Measurements from ENCODE around the gene XRN2. TPM values are rescaled to one million over a fixed set of nuclear protein-coding genes. Genes with fewer than 3 reads are reported as not detected.

XRN2 gene
- total RNA-seq, 4 donors from 2014 or later: 41.3 to 51.0 (median 46.4) TPM

GRCh38 chr20:21430020-21430419 is 126.9 kb downstream of the XRN2 start:
- H3K36me3 ChIP-seq: no peaks in the 10 kb centered on the region
- no peak for DNase-seq (ENCODE audit: low spot score in 2 of 2)
- H3K4me3 ChIP-seq: no peak overlapping the region
- TF ChIP-seq POLR2A (IDR thresholded peaks at IDR 0.05) (no peak), CTCF (IDR thresholded peaks at IDR 0.05) (no peak), POLR2AphosphoS5 (IDR thresholded peaks at IDR 0.05) (no peak), EP300 (IDR thresholded peaks at IDR 0.05) (no peak)
- no peaks in the 10 kb centered on the region for H3K9me3 ChIP-seq
- WGBS: 59% methylated on average over 3 of the region's 3 CpGs
- no peaks in the 10 kb centered on the region for H3K4me1 ChIP-seq
- H3K27ac ChIP-seq: no peak overlapping the region
- H3K27me3 ChIP-seq: peaks cover 4% of the 10 kb centered on the region

GRCh38 chr20:21432911-21433310 is 129.8 kb downstream of the XRN2 start:
- H3K27ac ChIP-seq: no peak overlapping the region
- 88% methylated on average over 4 of the region's 4 CpGs for whole genome bisulfite sequencing
- no peak for TF ChIP-seq POLR2A (IDR thresholded peaks at IDR 0.05)
- no peak for TF ChIP-seq POLR2AphosphoS5 (IDR thresholded peaks at IDR 0.05)
- TF ChIP-seq CTCF (IDR thresholded peaks at IDR 0.05): no peak
- no peak for TF ChIP-seq EP300 (IDR thresholded peaks at IDR 0.05)
- no peaks in the 10 kb centered on the region for H3K4me1 ChIP-seq
- no peaks in the 10 kb centered on the region for H3K36me3 ChIP-seq
- no peak for DNase-seq (ENCODE audit: low spot score in 2 of 2)
- no peak overlapping the region for H3K4me3 ChIP-seq
- no peaks in the 10 kb centered on the region for H3K9me3 ChIP-seq
- H3K27me3 ChIP-seq: peaks cover 9% of the 10 kb centered on the region

GRCh38 chr20:21433329-21433890 is 130.3 kb downstream of the XRN2 start:
- Histone ChIP-seq H3K27ac (no peak overlapping the region), H3K4me3 (no peak overlapping the region), H3K9me3 (no peaks in the 10 kb centered on the region), H3K27me3 (peaks cover 9% of the 10 kb centered on the region), H3K36me3 (no peaks in the 10 kb centered on the region), H3K4me1 (no peaks in the 10 kb centered on the region)
- TF ChIP-seq EP300 (IDR thresholded peaks at IDR 0.05) (no peak), POLR2A (IDR thresholded peaks at IDR 0.05) (no peak), CTCF (IDR thresholded peaks at IDR 0.05) (no peak)
- DNase-seq (ENCODE audit: low spot score in 2 of 2): no peak
- 90% methylated on average over 2 of the region's 2 CpGs for WGBS

- WGBS: 44% methylated on average over 3 of the region's 3 CpGs
- Histone ChIP-seq H3K27ac (no peak overlapping the region), H3K9me3 (no peaks in the 10 kb centered on the region), H3K4me3 (no peak overlapping the region), H3K27me3 (peaks cover 15% of the 10 kb centered on the region), H3K36me3 (no peaks in the 10 kb centered on the region), H3K4me1 (no peaks in the 10 kb centered on the region)
- no peak for TF ChIP-seq CTCF (IDR thresholded peaks at IDR 0.05)
- TF ChIP-seq POLR2A (IDR thresholded peaks at IDR 0.05): no peak
- TF ChIP-seq EP300 (IDR thresholded peaks at IDR 0.05): no peak
- no peak for TF ChIP-seq POLR2AphosphoS5 (IDR thresholded peaks at IDR 0.05)
- DNase-seq (ENCODE audit: low spot score in 2 of 2): no peak
Measured at GRCh38 chr20:21435576-21435975, 132.4 kb downstream of the XRN2 start.

GRCh38 chr20:21436205-21436604 is 133.1 kb downstream of the XRN2 start:
- WGBS: 57% methylated on average over 4 of the region's 4 CpGs
- TF ChIP-seq POLR2A (IDR thresholded peaks at IDR 0.05) (no peak), CTCF (IDR thresholded peaks at IDR 0.05) (no peak), EP300 (IDR thresholded peaks at IDR 0.05) (no peak), POLR2AphosphoS5 (IDR thresholded peaks at IDR 0.05) (no peak)
- H3K36me3 ChIP-seq: no peaks in the 10 kb centered on the region

More at GRCh38 chr20:21436205-21436604, 133.1 kb downstream of the XRN2 start:
- Histone ChIP-seq H3K9me3 (no peaks in the 10 kb centered on the region), H3K27ac (no peak overlapping the region), H3K27me3 (peaks cover 15% of the 10 kb centered on the region), H3K4me3 (no peak overlapping the region), H3K4me1 (no peaks in the 10 kb centered on the region)
- DNase-seq (ENCODE audit: low spot score in 2 of 2): no peak
